Measurements from ENCODE around the gene TYW5. TPM values are rescaled to one million over a fixed set of nuclear protein-coding genes. Genes with fewer than 3 reads are reported as not detected.

Gene TYW5
- total and polyA plus RNA-seq, 2 experiments from 2014 or later: 5.0 to 14.6 TPM

DNA sequence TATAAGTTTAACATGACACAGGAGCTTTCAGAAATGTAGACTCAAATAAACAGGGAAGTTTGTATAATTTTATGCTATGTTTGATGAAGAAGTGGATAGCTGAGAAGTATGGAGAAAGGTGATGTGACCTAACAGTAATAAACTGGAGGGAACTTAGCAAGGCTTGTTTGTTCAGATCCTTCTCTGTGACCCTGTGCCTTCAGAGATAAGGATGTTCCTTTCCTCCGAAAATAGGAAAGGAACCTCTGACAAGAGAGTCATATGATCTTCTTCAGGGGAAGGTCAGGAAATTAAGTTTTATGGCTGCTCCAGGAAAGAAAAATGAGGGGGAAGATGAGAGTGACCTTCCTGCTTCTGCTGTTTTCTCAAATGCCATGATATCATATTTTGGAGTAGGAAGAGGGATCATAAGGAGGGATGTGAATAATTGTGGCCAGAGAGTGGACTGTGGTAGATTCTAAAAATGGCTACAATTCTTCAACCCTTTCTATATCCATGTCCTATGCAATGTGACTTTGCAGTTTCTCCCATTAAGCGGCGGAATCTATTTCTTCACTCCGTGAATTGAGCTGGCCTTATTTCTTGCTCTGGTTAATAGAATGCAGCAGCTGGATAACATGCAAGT, 52.7 kb downstream of the TYW5 start:
- H3K9me2 ChIP-seq (replicated peaks; ENCODE audit: insufficient read depth): no peaks in the 10 kb centered on the region
- H3K4me2 ChIP-seq: no peak overlapping the region
- no peak overlapping the region for H2AFZ ChIP-seq
- no peak overlapping the region for H3K27ac ChIP-seq
- WGBS (ENCODE audit: low lambda C conversion rate, missing lambda C conversion rate): 89% methylated on average over 4 of the region's 4 CpGs
- H3K27me3 ChIP-seq: no peaks in the 10 kb centered on the region
- no peak overlapping the region for H3K4me3 ChIP-seq
- H3K4me1 ChIP-seq (ENCODE audit: insufficient read depth): no peaks in the 10 kb centered on the region
- DNase-seq (ENCODE audit: low spot score): no peak
- H3K9me3 ChIP-seq (ENCODE audit: low read depth): no peaks in the 10 kb centered on the region
- no peaks in the 10 kb centered on the region for H3K79me2 ChIP-seq
- TF ChIP-seq, protein P1, sequence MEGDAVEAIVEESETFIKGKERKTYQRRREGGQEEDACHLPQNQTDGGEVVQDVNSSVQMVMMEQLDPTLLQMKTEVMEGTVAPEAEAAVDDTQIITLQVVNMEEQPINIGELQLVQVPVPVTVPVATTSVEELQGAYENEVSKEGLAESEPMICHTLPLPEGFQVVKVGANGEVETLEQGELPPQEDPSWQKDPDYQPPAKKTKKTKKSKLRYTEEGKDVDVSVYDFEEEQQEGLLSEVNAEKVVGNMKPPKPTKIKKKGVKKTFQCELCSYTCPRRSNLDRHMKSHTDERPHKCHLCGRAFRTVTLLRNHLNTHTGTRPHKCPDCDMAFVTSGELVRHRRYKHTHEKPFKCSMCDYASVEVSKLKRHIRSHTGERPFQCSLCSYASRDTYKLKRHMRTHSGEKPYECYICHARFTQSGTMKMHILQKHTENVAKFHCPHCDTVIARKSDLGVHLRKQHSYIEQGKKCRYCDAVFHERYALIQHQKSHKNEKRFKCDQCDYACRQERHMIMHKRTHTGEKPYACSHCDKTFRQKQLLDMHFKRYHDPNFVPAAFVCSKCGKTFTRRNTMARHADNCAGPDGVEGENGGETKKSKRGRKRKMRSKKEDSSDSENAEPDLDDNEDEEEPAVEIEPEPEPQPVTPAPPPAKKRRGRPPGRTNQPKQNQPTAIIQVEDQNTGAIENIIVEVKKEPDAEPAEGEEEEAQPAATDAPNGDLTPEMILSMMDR (IDR thresholded peaks at IDR 0.05; ENCODE audit: poor library complexity): no peak
- TF ChIP-seq EZH2 (IDR thresholded peaks at IDR 0.05; ENCODE audit: borderline replicate concordance): no peak
- no peak for TF ChIP-seq EZH2phosphoT487 (IDR thresholded peaks at IDR 0.05; ENCODE audit: low read depth, severe bottlenecking, unreplicated experiment)
- H3K36me3 ChIP-seq (replicated peaks; ENCODE audit: insufficient read depth, low read depth): no peaks in the 10 kb centered on the region
- H4K20me1 ChIP-seq (ENCODE audit: insufficient read depth, poor library complexity, severe bottlenecking): no peaks in the 10 kb centered on the region

DNA sequence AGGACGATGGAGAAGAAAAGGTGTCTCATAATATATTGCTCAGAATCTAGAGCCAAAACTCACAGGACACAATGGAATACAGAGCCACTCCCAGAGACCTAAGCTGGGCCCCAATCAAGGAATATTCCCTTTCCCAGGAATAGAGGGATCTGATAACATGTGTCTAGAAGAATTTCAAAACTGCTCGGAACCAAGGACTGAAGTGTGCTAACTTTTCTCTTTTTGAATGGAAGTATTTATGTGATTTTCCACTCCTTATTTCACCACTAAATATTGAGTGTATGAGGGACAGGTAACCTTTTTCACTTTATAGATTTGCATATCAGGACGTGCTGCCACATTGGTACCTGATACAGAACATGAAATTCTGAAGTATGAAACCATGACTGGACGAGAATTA, 53.3 kb downstream of the TYW5 start:
- H4K20me1 ChIP-seq (ENCODE audit: insufficient read depth, poor library complexity, severe bottlenecking): no peaks in the 10 kb centered on the region
- DNase-seq (ENCODE audit: low spot score): no peak
- no peaks in the 10 kb centered on the region for H3K4me1 ChIP-seq (ENCODE audit: insufficient read depth)
- H3K36me3 ChIP-seq (replicated peaks; ENCODE audit: insufficient read depth, low read depth): no peaks in the 10 kb centered on the region
- 88% methylated on average over 4 of the region's 4 CpGs for WGBS (ENCODE audit: low lambda C conversion rate, missing lambda C conversion rate)
- H2AFZ ChIP-seq: no peak overlapping the region
- no peaks in the 10 kb centered on the region for H3K9me3 ChIP-seq (ENCODE audit: low read depth)
- no peaks in the 10 kb centered on the region for H3K79me2 ChIP-seq
- no peaks in the 10 kb centered on the region for H3K9me2 ChIP-seq (replicated peaks; ENCODE audit: insufficient read depth)
- H3K27me3 ChIP-seq: no peaks in the 10 kb centered on the region
- no peak overlapping the region for H3K27ac ChIP-seq
- TF ChIP-seq EZH2phosphoT487 (IDR thresholded peaks at IDR 0.05; ENCODE audit: low read depth, severe bottlenecking, unreplicated experiment) (no peak), EZH2 (IDR thresholded peaks at IDR 0.05; ENCODE audit: borderline replicate concordance) (no peak)
- TF ChIP-seq, protein P1 (IDR thresholded peaks at IDR 0.05; ENCODE audit: poor library complexity): no peak
- no peak overlapping the region for H3K4me3 ChIP-seq
- H3K4me2 ChIP-seq: no peak overlapping the region

DNA sequence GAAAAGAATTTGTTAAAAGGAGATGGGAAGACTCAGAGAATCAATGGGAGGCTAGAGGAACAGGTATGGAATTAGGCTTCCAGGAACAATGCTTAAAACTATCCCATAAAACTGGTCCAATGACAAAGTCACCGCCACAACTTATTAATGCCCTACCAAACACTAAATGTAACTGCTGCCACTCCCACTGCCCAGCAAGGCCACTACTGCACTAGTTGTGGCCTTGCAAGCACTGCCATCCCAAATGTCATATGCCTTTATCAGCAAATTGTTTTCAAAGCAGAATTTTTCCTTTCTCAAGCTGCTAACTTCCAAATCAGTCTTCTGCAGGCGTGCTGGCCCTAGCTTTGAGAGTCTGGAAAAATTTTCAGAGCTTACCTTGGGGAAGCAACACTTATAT, 58.7 kb downstream of the TYW5 start:
- Histone ChIP-seq H4K20me1 (ENCODE audit: insufficient read depth, poor library complexity, severe bottlenecking) (no peaks in the 10 kb centered on the region), H3K9me3 (ENCODE audit: low read depth) (no peaks in the 10 kb centered on the region), H3K79me2 (no peaks in the 10 kb centered on the region), H3K4me1 (ENCODE audit: insufficient read depth) (no peaks in the 10 kb centered on the region), H3K27me3 (no peaks in the 10 kb centered on the region), H3K9me2 (replicated peaks; ENCODE audit: insufficient read depth) (no peaks in the 10 kb centered on the region), H2AFZ (no peak overlapping the region), H3K36me3 (replicated peaks; ENCODE audit: insufficient read depth, low read depth) (no peaks in the 10 kb centered on the region), H3K4me2 (no peak overlapping the region), H3K4me3 (no peak overlapping the region), H3K27ac (no peak overlapping the region)
- DNase-seq (ENCODE audit: low spot score): no peak
- WGBS (ENCODE audit: low lambda C conversion rate, missing lambda C conversion rate): 93% methylated on average over 2 of the region's 2 CpGs
- TF ChIP-seq, protein P1 (IDR thresholded peaks at IDR 0.05; ENCODE audit: poor library complexity): no peak
- no peak for TF ChIP-seq EZH2 (IDR thresholded peaks at IDR 0.05; ENCODE audit: borderline replicate concordance)
- TF ChIP-seq EZH2phosphoT487 (IDR thresholded peaks at IDR 0.05; ENCODE audit: low read depth, severe bottlenecking, unreplicated experiment): no peak
